ENCODE data around the gene CARS2. TPM values are rescaled to one million over a fixed set of nuclear protein-coding genes. Genes with fewer than 3 reads are reported as not detected.
"Not testable (repeated sequence)": the region's sequence is repeated elsewhere in the genome, so short reads cannot be mapped to it uniquely, and the experiment has no call there.

CARS2 gene
- total RNA-seq, 2 experiments from 2014 or later = 45.0 to 47.3 TPM

DNA sequence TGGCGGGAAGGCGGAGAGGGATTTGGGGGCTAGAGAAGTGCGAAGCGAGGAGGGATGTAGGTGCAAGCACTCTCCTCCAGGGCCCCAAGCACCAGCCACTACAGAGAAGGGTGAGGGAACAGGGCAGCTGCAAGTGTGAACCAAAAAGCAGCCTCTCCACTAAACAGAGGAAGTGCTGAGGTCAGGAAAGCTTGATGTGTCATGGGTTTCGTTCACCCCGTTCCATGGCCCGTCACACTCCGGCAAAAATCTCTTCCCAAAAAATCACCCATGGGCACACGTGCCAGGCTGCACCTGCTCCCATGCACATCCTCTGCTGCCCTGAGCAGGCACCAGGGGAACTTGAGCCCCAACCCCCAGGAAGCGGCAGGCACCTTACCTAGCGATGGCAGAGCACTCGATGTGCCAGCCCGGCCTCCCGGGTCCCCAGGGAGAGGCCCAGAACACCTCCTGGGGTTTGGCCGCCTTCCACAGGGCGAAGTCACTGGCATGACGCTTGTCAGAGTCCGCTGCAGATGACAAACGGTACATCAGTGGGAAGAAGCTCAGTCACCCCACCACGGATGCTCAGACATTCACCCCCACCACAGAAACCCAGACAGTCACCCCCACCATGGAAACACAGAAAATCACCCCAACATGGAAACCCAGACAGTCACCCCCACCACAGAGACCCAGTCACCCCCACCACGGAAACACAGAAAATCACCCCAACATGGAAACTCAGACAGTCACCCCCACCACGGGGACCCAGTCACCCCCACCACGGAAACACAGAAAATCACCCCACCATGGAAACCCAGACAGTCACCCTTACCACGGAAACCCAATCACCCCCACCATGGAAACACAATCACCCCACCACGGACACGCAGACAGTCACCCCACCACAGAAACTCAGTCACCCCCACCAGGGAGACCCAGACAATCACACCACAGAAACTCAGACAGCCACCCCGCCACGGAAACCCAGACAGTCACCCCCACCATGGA is 29.0 kb downstream of the CARS2 start:
- no TSS peak for BruUV-seq (replicated peaks)
- peak overlapping the region; percentile 96 for H3K27ac ChIP-seq (ENCODE audit: low read depth, low read length, poor library complexity, severe bottlenecking)
- no peaks in the 10 kb centered on the region for H4K20me1 ChIP-seq (ENCODE audit: insufficient read depth, low read length)
- POLR2A ChIA-PET = interaction anchor here (0.6 to 1.4 kb wide), 4 partner anchors 36 to 244 kb away, joined by 4 to 7 read pairs (median 4); no protein-coding TSS in a partner anchor
- peak; percentile 61 for DNase-seq (ENCODE audit: low spot score)
- H3K4me3 ChIP-seq (ENCODE audit: low read depth, low read length, poor library complexity, severe bottlenecking) = peak overlapping the region; percentile 43
- CTCF ChIA-PET (ENCODE audit: unreplicated experiment) = no interaction called here
- no peak for TF ChIP-seq EZH2phosphoT487 (IDR thresholded peaks at IDR 0.05; ENCODE audit: borderline replicate concordance, low read depth, low read length)
- TF ChIP-seq, protein P1, sequence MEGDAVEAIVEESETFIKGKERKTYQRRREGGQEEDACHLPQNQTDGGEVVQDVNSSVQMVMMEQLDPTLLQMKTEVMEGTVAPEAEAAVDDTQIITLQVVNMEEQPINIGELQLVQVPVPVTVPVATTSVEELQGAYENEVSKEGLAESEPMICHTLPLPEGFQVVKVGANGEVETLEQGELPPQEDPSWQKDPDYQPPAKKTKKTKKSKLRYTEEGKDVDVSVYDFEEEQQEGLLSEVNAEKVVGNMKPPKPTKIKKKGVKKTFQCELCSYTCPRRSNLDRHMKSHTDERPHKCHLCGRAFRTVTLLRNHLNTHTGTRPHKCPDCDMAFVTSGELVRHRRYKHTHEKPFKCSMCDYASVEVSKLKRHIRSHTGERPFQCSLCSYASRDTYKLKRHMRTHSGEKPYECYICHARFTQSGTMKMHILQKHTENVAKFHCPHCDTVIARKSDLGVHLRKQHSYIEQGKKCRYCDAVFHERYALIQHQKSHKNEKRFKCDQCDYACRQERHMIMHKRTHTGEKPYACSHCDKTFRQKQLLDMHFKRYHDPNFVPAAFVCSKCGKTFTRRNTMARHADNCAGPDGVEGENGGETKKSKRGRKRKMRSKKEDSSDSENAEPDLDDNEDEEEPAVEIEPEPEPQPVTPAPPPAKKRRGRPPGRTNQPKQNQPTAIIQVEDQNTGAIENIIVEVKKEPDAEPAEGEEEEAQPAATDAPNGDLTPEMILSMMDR (conservative IDR thresholded peaks at IDR 0.05; ENCODE audit: low read length) = no peak
- no peaks in the 10 kb centered on the region for H3K9me2 ChIP-seq (ENCODE audit: insufficient read depth, low read length)
- peaks cover 26% of the 10 kb centered on the region for H3K4me1 ChIP-seq (ENCODE audit: insufficient read depth, low read length, poor library complexity, severe bottlenecking)
- H2AFZ ChIP-seq (ENCODE audit: low read length) = no peak overlapping the region
- peak overlapping the region; percentile 90 for H3K4me2 ChIP-seq (ENCODE audit: low read length)
- H3K36me3 ChIP-seq (ENCODE audit: insufficient read depth, low read length) = peaks cover 18% of the 10 kb centered on the region
- intact Hi-C loops (cut with micrococcal nuclease; ENCODE audit: unreplicated experiment) = loop anchor here (2.0 kb wide), 2 partner anchors 30 to 38 kb away; partner anchors contain the start of gene CARS2
- H3K79me2 ChIP-seq (ENCODE audit: insufficient read depth, low read depth, low read length) = no peaks in the 10 kb centered on the region
- H3K9me3 ChIP-seq (ENCODE audit: low read length) = no peaks in the 10 kb centered on the region

DNA sequence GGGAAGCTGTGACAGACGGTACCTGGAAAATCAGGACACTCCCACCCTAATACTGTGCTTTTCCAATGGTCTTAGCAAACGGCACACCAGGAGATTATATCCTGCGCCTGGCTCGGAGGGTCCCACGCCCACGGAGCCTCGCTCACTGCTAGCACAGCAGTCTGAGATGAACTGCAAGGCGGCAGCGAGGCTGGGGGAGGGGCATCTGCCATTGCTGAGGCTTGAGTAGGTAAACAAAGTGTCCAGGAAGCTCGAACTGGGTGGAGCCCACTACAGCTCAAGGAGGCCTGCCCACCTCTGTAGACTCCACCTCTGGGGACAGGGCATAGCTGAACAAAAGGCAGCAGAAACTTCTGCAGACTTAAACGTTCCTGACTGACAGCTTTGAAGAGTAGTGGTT is 36.1 kb downstream of the CARS2 start:
- peaks cover 38% of the 10 kb centered on the region for H3K36me3 ChIP-seq (ENCODE audit: insufficient read depth, low read length)
- H4K20me1 ChIP-seq (ENCODE audit: insufficient read depth, low read length); H3K4me3 ChIP-seq (ENCODE audit: low read depth, low read length, poor library complexity, severe bottlenecking); H2AFZ ChIP-seq (ENCODE audit: low read length); H3K4me1 ChIP-seq (ENCODE audit: insufficient read depth, low read length, poor library complexity, severe bottlenecking); H3K79me2 ChIP-seq (ENCODE audit: insufficient read depth, low read depth, low read length); intact Hi-C loops (cut with micrococcal nuclease; ENCODE audit: unreplicated experiment); H3K9me3 ChIP-seq (ENCODE audit: low read length); CTCF ChIA-PET (ENCODE audit: unreplicated experiment); POLR2A ChIA-PET; H3K9me2 ChIP-seq (ENCODE audit: insufficient read depth, low read length); H3K27ac ChIP-seq (ENCODE audit: low read depth, low read length, poor library complexity, severe bottlenecking); DNase-seq (ENCODE audit: low spot score); H3K4me2 ChIP-seq (ENCODE audit: low read length); BruUV-seq (replicated peaks): not testable (repeated sequence)

DNA sequence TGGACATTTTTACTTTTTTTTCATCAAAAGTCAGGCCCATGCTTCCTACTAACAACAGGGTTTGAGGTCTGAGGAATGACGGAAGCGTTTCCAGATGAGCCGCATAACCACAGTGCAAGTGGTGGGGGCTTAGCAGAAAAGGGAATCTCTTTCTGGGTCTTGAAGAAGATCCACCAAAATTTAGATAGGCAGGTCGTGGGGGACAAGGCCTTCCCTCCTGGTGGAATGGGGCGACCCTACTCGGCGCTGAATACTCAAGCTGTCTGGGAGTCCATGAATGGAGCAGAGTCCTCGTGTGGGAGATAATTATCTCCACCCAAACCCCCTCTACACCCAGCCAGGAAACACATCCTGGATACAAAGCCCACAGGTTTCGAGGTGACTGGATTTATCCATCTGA is 36.9 kb downstream of the CARS2 start:
- POLR2A ChIA-PET = interaction anchor here (0.9 kb wide), 1 partner anchor 35 kb away, joined by 3 read pairs; no protein-coding TSS in a partner anchor
- Histone ChIP-seq H3K9me3 (ENCODE audit: low read length) (no peaks in the 10 kb centered on the region), H3K4me2 (ENCODE audit: low read length) (no peak overlapping the region), H3K9me2 (ENCODE audit: insufficient read depth, low read length) (no peaks in the 10 kb centered on the region), H3K36me3 (ENCODE audit: insufficient read depth, low read length) (peaks cover 40% of the 10 kb centered on the region), H3K27ac (ENCODE audit: low read depth, low read length, poor library complexity, severe bottlenecking) (no peak overlapping the region), H2AFZ (ENCODE audit: low read length) (no peak overlapping the region), H3K4me1 (ENCODE audit: insufficient read depth, low read length, poor library complexity, severe bottlenecking) (no peaks in the 10 kb centered on the region), H3K4me3 (ENCODE audit: low read depth, low read length, poor library complexity, severe bottlenecking) (no peak overlapping the region), H3K79me2 (ENCODE audit: insufficient read depth, low read depth, low read length) (no peaks in the 10 kb centered on the region), H4K20me1 (ENCODE audit: insufficient read depth, low read length) (no peaks in the 10 kb centered on the region)
- no TSS peak for BruUV-seq (replicated peaks)
- intact Hi-C loops (cut with micrococcal nuclease; ENCODE audit: unreplicated experiment) = no loop called here
- no peak for TF ChIP-seq EZH2phosphoT487 (IDR thresholded peaks at IDR 0.05; ENCODE audit: borderline replicate concordance, low read depth, low read length)
- TF ChIP-seq, protein P1 (conservative IDR thresholded peaks at IDR 0.05; ENCODE audit: low read length) = no peak
- DNase-seq (ENCODE audit: low spot score) = no peak
- CTCF ChIA-PET (ENCODE audit: unreplicated experiment) = no interaction called here

Data from OCI-LY7 (cell line).